Right kidney (tissue), 1 donor: Measurements from ENCODE around the gene IQGAP2.
"Not testable (repeated sequence)": the region's sequence is repeated elsewhere in the genome, so short reads cannot be mapped to it uniquely, and the experiment has no call there.

Experiments used
- DNase-seq: peaks from one replicate; pipeline ENCODE4 v3.0.0-alpha.2; 2016

The IQGAP2 gene

DNA sequence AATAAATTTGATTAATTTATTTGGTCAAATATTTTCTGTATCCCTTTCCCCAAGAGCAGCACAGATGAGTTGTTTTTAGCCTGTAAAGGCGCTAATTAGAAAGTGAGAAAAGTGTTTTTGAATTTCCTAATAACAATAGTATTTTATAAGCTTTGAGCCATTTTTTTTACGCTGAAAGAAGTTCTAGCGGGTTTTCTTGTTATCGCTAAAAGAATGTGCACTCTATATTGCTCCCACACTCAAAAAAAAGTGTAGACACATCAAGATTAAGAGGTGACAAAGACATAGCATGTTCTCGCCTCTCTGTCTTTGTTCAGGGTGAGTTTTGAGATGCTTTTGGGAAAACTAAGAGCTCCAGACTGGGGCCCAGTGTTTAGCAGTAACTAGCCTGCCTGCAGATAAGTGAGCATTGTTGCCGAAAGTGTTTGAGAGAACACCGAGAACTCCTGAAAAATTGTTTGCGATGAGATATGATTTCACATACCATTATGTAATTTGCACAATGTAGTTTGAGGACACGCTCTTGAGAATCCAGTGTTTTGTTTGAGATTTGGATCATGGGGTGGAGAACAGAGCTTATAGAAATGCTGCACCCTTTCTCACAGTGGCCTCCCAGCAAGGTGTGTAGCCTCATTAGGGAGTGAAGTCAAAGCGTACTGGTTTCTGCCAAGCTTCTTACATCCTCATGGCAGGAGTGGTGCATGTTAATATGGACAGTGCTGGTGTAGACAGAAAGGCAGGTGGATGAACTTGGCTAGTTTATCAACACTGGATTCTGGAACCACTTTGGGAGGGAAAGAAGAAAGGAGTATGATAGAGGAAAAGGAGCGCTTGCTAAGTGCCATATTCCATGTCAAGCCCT is 314.4 kb downstream of the IQGAP2 start:
- no peak for DNase-seq

DNA sequence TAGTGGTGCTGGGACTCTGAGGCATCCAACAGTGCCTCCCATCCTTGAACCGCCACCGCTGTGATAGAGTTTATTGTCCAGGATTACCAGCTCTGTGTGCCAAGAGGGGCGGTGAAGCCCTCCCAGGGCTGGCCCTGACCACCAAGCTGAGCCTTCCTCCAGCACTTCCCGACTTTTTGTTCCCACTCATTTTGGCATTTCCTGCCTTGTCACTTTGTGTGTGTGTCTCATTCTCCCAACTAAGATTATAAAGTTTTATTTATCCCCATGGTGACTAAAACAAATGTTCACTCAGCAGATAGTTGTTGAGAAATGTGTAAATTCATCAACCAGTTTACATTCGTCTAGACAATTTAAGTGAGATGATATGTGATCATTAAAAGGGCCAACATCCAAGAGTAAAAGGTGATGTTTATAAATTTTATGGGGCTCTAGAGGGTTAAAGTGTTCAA is 315.3 kb downstream of the IQGAP2 start:
- DNase-seq = no peak

GRCh38 chr5:76718880-76719279 is 315.8 kb downstream of the IQGAP2 start:
- no peak for DNase-seq

GRCh38 chr5:76720988-76721569 is 318.0 kb downstream of the IQGAP2 start:
- DNase-seq = no peak

- DNase-seq = no peak
These were observed 320.2 kb downstream of the IQGAP2 start for GRCh38 chr5:76723266-76723665.

DNA sequence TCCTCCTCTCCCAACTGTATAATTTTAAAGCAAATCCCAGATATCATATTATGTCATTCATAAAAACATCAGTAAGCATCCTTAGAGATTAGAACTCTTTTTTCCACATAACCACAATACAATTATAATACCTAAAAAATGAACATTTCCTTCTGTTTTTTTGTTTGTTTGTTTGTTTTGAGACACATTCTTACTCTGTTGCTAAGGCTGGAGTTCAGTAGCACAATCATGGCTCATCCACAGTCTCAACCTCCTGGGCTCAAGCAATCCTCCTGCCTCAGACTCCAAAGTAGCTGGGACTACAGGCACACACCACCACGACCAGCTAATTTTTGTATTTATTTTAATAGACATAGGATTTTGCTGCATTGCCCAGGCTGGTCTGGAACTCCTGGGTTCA is 320.8 kb downstream of the IQGAP2 start:
- DNase-seq = no peak

GRCh38 chr5:76724871-76725270 is 321.8 kb downstream of the IQGAP2 start:
- no peak for DNase-seq

DNA sequence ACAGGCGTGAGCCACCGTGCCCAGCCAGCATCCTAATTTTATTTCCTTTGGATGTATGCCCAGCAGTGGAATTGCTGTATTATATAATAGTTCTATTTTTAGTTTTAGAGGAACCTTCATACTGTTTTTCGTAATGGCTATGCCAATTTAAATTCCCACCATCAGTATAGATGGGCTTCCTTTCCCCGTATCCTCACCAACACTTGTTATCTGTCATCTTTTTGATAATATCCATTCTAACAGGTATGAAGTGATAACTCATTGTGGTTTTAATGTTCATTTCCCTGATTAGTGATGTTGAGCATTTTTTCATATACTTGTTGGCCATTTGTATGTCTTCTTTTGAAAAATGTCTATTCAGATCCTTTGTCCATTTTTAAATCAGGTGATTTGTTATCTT is 325.9 kb downstream of the IQGAP2 start:
- DNase-seq = no peak

DNA sequence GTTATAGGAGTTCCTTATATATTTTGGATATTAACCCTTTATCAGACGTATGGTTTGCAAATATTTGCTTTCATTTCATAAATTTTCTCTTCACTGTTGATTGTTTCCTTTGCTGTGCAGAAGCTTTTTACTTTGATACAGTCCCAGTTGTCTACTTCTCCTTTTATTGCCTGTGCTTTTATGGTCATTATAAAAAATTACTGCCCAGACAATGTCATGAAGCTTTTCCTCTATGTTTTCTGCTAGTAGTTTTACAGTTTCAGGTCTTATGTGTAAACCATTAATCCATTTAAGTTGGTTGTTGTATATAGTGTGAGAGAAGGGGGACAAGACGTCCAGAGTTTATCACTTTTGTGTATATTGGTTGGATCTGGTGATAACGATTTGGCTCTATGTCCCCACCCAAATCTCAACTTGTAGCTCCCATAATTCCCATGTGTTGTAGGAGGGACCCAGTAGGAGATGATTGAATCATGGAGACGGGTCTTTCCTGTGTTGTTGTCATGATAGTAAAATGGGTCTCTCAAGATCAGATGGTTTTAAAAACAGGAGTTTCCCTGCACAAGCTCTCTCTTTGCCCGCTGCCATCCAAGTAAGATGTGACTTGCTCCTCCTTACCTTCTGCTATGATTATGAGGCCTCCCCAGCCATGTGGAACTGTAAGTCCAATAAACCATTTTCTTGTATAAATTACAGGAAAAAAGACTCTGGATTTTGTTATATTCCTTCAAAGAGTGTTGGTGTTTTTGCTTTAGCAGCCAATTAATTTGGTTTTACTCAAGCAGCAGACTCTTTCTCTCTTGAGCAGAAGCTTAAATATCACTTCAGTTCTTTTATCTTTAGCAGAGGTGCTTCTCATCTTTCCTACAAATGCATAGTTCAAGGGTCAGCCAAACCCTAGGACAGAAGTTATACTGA is 326.5 kb downstream of the IQGAP2 start:
- no peak for DNase-seq

- DNase-seq = no peak
These were observed 329.4 kb downstream of the IQGAP2 start for GRCh38 chr5:76732405-76733048.

- no peak for DNase-seq
These were observed 329.9 kb downstream of the IQGAP2 start for GRCh38 chr5:76733049-76733417.

DNA sequence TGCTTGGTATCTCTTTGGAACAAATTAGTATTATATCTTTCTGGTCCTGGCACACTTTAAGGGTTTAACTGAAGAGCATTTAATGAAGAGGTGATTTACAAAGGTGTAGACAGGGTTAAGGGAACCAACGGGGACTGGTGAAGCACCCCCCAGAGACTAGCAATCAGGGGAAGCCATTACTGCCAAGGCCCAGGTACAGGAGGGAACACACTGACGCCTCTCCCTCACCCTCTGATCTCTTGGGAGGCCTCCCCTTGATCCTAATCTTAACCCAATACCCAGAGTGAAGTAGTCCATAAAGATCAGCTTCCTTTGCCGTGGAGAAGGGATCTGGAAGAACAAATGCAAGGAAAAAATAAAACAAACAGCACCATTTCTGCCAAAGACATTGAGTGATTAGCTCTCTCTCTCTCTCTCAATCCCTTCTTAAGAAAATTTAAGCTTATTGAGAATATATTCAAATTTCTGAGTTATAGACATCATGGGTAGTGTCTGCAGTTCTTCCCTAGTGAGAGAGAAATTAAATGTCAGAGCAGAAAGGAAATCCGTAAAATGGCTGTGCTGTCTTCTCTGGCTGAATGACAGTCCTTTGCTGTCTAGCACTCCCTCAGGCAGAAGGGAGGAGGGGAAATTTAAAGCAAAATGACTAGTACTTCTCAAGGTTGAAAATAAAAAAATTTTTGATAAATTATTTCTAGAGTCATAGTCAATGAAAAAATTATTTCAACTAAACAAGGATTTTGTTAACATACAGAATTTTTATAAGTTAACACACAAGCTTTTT is 332.9 kb downstream of the IQGAP2 start:
- DNase-seq = no peak

- no peak for DNase-seq
These were observed 333.8 kb downstream of the IQGAP2 start for GRCh38 chr5:76736679-76737556.

- DNase-seq = no peak
These were observed 334.8 kb downstream of the IQGAP2 start for GRCh38 chr5:76737846-76738245.

DNA sequence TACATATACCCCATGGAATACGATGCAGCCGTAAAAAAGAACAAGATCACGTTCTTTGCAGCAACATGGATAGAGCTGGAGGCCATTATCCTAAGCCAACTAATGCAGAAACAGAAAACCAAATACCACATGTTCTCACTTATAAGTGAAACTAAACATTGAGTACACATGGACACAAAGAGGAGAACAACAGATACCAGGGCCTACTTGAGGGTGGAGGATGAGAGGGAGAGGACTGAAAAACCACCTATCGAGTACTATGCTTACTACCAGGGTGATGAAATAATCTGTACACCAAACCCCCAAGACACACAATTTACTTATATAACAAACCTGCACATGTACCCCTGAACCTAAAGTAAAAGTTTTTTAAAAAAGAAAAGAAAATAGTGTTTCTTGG is 338.4 kb downstream of the IQGAP2 start:
- not testable (repeated sequence) for DNase-seq

- no peak for DNase-seq
These were observed 339.5 kb downstream of the IQGAP2 start for GRCh38 chr5:76742583-76742982.

DNA sequence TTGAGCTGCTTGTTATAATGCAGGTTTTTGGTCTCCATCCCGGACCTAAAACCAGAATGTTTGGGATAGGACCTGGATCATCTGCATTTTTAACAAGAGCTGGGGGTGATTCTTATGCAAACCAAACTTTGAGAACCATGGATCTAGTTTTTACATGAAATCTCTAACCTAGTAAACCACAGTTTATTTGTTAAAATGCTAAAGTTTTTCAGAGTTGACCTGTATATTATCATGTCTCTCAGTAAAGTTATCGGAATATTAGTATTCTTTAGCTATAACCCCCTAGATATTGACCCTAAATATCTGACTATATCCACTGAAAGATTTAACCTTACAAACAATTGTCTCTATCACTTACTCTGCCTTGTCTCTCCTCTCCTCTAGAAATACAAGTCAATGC is 341.5 kb downstream of the IQGAP2 start:
- no peak for DNase-seq

DNA sequence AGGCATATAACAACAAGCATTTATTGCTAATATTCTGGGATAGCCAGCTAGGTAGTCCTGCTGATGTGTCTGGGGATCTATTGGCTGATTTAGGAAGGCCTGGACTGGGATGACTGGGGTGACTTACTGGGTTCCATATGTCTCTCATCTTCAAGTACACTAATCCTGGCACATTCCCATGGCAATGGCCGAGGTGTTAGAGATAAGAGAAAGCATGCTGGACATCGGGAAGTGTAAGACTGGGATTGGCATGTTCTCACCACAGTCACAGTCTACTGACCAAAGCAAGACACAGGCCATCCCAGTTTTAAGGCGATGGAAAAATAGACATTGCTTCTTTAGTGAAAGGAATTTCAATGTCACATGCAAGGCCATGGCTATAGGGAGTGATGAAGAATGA is 342.6 kb downstream of the IQGAP2 start:
- no peak for DNase-seq

- no peak for DNase-seq
These were observed 343.6 kb downstream of the IQGAP2 start for GRCh38 chr5:76746677-76747076.

GRCh38 chr5:76747706-76748105 is 344.6 kb downstream of the IQGAP2 start:
- DNase-seq = no peak

DNA sequence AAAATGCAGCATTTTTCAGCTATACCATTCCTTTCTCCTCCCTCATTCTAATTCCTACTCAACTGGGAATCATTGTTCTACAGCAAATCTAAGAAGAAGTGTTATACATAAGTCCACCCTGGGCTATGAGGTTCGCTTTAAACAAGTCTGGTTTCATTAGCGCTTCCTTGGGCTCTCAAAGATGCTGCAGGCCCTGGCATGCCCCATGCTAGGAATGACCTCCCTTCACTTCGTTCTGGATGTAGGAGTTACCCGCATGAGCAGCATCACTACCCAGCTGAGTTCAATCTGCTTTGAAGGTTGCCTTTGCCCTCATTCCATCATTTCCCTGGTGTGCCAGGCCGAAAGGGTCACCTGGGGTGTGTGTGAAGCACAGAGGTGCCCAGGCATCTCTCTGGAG is 348.2 kb downstream of the IQGAP2 start:
- no peak for DNase-seq
